HG02798 (cell line): ENCODE data around the gene ULBP2.
"Not testable (repeated sequence)": the region's sequence is repeated elsewhere in the genome, so short reads cannot be mapped to it uniquely, and the experiment has no call there.

Experiments
- ATAC-seq: cut with Tn5 transposase; IDR thresholded peaks from one replicate; pipeline ENCODE4 v1.9.1; 2021; ENCODE audit warnings: mild to moderate bottlenecking; ENCODE audit not compliant: unreplicated experiment, poor library complexity

Gene ULBP2

DNA sequence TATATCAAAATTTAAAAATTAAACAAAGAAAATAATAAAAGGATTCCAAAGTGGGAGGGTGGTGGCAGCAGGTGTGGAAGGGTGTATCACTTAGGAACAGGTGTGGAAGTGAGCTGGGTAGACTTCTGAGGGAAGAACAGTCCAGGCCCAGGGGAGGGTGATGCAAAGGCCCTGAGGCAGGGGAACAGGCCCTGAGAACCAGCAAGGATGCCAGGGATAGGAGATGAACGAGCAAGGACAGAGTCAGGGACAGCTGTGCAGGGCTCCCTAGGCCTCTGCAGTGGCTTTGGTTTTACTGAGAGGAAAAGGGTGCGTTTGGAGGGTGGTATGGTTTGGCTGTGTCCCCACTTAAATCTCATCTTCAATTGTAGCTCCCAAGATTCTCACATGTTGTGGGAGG is 34.5 kb upstream of the ULBP2 start:
- ATAC-seq, result no peak

- ATAC-seq, result not testable (repeated sequence)
Measured at GRCh38 chr6:149908480-149908879, 33.3 kb upstream of the ULBP2 start.

GRCh38 chr6:149909701-149910470 is 31.9 kb upstream of the ULBP2 start:
- no peak for ATAC-seq

- no peak for ATAC-seq
Measured at GRCh38 chr6:149910721-149911151, 31.1 kb upstream of the ULBP2 start.

DNA sequence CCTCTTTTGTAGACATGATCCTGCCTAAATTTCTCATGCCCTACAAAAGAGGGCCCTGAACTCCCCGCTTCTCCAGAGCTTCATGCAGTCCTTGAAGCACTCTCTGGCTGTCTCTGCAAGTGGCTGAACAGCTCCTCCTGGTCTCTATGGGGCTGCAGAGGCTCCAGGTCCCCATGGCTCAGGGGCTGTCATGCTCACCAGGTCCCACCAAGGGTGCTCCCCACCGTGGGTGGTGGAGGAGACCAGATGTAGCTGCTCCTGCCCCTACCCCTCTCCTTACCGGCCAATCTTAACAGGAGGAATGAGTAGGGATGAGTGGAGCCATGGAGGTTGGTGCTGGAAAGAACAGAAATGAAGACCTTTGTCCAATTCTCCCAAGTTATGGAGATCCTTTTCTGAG is 29.1 kb upstream of the ULBP2 start:
- not testable (repeated sequence) for ATAC-seq

DNA sequence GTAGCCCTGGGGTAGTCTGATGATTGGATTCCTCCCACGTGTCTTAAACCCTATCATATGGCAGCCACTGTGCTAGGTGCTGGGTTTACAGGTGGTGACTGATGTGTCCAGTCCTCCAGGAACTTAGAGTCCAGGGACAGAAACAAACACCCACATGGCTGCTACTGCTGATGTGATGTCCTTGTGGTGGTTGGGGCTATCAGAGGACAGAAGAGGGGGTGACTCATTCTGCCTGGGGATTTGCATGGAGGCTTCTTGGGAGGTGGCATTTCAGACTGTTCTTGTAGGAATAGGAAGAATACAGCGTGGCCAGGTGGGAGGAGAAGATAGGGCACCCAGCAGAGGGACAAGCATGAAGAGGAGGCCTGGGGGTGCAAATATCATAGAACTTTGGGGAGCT is 28.7 kb upstream of the ULBP2 start:
- no peak for ATAC-seq

DNA sequence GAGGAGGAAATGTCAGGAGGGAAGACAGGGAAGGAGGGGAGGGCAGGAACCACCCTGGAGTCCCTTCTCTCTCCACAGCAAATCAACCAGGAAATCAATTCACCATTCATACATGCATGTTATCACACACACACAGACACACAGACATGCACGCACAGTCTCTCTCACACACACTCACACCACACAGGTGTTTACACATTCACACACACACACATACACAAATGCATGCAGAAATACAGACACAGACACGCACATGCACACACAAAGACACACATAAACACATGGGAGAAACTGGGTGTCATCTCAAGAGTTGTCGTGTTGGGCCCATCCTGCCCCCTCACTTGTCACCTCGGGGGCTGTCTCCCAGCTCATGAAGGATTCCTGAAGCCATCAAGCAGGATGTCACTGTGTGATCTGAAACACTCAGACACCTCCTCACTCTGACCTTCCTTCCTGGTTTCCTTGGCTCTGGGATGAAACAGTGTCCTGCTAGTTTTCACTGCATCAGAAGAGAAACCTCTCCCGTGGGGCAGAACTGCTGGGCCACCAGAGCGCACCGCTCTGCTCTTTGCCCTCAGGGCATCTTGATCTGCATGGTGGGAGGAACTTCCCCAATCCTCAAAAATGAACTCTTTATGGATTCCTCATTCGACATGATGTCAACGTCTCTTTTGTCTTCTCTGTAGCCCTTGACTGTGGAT is 28.1 kb upstream of the ULBP2 start:
- ATAC-seq, result no peak

DNA sequence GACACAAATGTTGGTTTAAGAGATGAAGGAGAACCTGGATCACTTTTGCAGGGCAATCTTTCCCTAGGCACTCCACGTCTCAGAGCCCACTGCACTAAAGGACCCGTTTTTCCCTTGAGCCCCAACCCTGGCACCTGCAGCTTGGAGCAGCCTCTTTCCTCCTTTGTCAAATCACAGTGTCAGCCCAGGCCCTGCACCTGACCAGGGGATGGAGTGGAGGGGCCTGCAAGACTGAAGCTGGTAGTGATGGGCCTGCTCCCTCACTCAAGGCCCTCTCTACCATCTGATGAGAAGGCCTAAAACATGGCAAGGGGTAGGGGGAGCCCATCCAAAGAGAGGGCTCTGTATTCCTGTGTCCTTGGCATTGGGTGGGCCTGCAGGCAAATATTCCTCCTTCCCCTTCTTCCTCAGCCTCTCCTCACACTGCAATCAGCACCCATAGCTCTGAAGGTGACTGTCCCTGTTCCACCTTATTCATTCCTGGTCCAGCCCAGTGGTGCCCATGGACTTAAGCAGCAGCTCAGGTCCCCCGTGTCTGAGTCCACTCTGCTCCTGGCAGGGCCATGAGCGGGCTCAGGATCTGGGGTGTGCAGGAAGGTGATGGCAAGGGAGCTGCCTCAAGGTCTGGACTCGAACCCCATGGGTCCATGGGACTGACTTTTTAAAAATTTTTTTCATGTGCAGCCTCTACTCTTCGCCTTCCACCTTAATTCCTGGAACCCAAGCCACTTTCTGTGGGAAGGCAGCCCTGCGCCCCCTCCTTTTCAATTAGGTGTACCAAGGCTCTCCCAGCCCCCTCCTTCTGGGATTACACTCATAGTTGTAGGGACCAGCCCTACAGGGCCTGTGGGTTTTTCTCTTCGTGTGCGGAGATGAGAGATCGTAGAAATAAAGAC is 25.6 kb upstream of the ULBP2 start:
- ATAC-seq, result no peak

GRCh38 chr6:149917679-149918078 is 24.1 kb upstream of the ULBP2 start:
- no peak for ATAC-seq

- no peak for ATAC-seq
Measured at GRCh38 chr6:149918151-149918905, 23.5 kb upstream of the ULBP2 start.

DNA sequence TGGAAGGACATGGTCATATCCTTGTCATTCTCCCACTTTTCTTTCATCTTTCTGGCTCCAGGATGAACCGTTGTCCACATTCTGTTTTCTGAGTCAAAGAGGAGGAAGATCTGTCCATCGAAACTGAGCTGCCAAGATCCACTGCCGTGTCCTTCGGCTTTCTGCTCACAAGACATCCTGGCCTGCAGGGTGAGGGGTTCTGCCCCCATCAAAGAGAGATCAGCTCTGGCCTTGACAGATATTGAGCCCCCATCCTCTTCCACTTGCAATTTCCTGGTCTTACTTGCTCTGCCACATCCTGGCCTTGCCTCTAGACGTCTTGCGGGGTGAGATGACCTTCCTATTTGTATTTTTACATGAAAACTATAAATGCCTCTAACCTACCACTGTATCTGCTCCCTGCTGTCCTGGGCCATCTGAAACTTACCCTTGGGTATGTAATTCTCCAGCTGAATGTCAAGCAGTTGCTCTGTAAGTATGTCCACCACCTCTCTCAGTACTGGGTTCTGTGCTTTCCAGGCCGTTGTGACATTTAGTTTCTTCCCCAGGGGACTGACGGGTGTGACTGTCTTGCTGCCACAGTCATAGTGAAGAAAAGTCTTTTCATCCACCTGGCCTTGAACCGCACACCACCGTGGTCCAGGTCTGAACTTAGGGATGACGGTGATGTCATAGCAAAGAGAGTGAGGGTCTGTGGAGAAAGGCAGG is 22.5 kb upstream of the ULBP2 start:
- not testable (repeated sequence) for ATAC-seq

DNA sequence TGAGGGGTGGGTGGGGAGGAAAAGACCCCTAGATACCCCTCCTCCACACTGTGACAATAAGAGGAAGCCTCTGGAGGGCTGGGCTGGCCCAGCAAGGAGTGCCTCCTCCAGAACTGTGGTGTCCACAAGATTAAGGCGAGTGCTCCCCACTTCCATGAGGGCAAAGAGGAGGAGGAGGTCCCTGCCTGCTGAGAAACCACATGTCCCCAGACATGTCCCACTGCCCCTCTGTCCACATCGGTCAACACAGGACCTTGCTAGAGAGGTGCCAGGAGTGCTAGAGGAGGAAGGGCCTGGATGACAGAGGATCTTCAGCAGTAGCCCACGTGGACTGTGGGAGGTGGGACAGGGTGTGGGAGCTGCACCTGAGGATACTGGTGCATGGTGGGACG is 22.0 kb upstream of the ULBP2 start:
- ATAC-seq, result no peak

DNA sequence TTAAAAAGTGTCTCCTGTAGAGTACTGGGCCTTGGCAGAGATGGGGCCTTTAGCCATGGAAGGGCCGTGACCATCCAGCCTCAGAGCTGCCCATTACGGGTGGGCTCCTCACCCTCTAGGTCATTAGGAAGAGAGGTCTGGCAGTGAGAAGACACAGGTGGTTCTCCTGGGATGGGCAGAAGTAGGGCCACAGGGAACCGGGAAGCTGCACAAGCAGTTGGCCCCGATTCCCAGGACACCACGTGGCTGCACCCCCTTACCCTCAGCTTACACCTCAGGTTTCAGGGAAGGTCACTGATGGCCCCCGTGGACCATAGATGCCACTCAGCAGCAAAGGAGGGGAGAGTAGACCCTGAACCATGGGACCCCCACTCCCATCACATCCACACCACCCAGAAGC is 20.5 kb upstream of the ULBP2 start:
- ATAC-seq, result no peak

GRCh38 chr6:149922091-149922490 is 19.7 kb upstream of the ULBP2 start:
- not testable (repeated sequence) for ATAC-seq

GRCh38 chr6:149922642-149923326 is 19.0 kb upstream of the ULBP2 start, which contains the start of gene RAET1G:
RAET1G (minus strand) TSS chr6:149923121; CDS start chr6:149923010, 111 bp downstream.
- ATAC-seq, result no peak

- no peak for ATAC-seq
Measured at GRCh38 chr6:149923327-149923986, 18.4 kb upstream of the ULBP2 start.

DNA sequence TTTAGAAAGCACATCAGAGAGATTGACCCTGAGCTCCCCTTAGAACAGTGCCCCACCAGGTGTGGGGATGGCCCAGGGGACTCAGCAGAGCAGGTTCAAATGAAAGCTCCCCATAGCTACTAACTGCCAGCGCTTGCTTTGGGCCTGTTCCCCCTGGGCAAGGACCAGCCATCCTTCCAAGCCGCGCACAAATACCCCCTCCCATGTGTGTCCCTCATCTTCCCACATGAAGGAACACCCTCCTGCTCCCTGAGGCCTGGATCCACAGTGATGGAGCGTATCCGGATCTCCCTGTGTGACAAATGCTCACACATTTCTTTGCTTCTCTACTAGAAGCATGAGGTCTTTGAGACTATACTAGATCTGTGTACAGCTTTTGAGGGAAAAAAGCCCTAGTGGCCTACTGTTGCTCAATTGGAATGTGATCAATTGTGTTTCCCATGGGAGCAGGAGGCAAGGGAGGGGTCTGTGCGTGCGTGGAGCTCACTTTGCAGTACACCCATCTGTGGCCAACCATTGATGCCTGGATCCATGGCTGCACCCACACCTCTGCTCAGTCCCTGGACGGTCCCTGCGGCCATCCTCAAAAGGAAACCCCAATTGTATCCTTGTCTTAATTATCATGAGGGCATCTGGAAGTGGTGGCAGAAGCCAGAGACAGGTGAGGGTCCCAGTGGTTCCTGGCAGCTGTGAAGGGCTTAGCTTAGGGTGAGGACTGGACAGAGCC is 17.4 kb upstream of the ULBP2 start:
- no peak for ATAC-seq

- ATAC-seq, result no peak
Measured at GRCh38 chr6:149924933-149925252, 16.9 kb upstream of the ULBP2 start.
